HEK293 (cell line): ENCODE measurements around the gene ADCK2.
A peak's percentile ranks its signal among the peaks of the same experiment; 100 is the strongest.

Source experiments
- CTCF ChIP-seq: fragments of 450-650 bp; formaldehyde crosslinking; IDR thresholded peaks from 2 replicates; pipeline ENCODE4 v1.5.1; 2016; ENCODE audit warnings: missing biosample characterization, missing genetic modification characterization
- KLF8 ChIP-seq: fragments of 450-650 bp; formaldehyde crosslinking; IDR thresholded peaks from 2 replicates; pipeline ENCODE4 v1.5.1; 2016; ENCODE audit warnings: missing biosample characterization, missing genetic modification characterization
- KLF9 ChIP-seq: fragments of 450-650 bp; formaldehyde crosslinking; IDR thresholded peaks from 2 replicates; pipeline ENCODE4 v1.5.1; 2016; ENCODE audit warnings: missing biosample characterization, missing genetic modification characterization, low read depth
- OSR2 ChIP-seq: fragments of 450-650 bp; formaldehyde crosslinking; IDR thresholded peaks from 2 replicates; pipeline ENCODE4 v1.5.1; 2016; ENCODE audit warnings: missing biosample characterization, missing genetic modification characterization
- SCRT2 ChIP-seq: fragments of 450-650 bp; formaldehyde crosslinking; IDR thresholded peaks from 2 replicates; pipeline ENCODE4 v1.5.1; 2016; ENCODE audit warnings: missing biosample characterization, missing genetic modification characterization
- SP7 ChIP-seq: fragments of 450-650 bp; formaldehyde crosslinking; IDR thresholded peaks from 2 replicates; pipeline ENCODE4 v1.5.1; 2016; ENCODE audit warnings: missing biosample characterization, missing genetic modification characterization
- TCF7L2 ChIP-seq: IDR thresholded peaks from 2 replicates; pipeline ENCODE4 v1.6.1; 2011; ENCODE audit warnings: low read depth, mild to moderate bottlenecking, inconsistent platforms, low read length, moderate library complexity, borderline replicate concordance
- ZBTB11 ChIP-seq: fragments of 450-650 bp; formaldehyde crosslinking; conservative IDR thresholded peaks from 2 replicates; pipeline ENCODE4 v1.5.1; 2016; ENCODE audit warnings: low read depth, missing biosample characterization, missing genetic modification characterization
- ZEB2 ChIP-seq: fragments of 450-650 bp; formaldehyde crosslinking; IDR thresholded peaks from 2 replicates; pipeline ENCODE4 v1.5.1; 2016; ENCODE audit warnings: missing biosample characterization, missing genetic modification characterization
- ZNF211 ChIP-seq: fragments of 450-650 bp; formaldehyde crosslinking; IDR thresholded peaks from 2 replicates; pipeline ENCODE4 v1.5.1; 2016; ENCODE audit warnings: low read depth, missing biosample characterization, missing genetic modification characterization
- ZNF248 ChIP-seq: fragments of 450-650 bp; formaldehyde crosslinking; IDR thresholded peaks from 2 replicates; pipeline ENCODE4 v1.5.1; 2017; ENCODE audit warnings: missing biosample characterization, missing genetic modification characterization
- ZNF341 ChIP-seq: fragments of 450-650 bp; formaldehyde crosslinking; IDR thresholded peaks from 2 replicates; pipeline ENCODE4; 2016; ENCODE audit warnings: low read depth, missing biosample characterization, missing genetic modification characterization
- ZNF501 ChIP-seq: fragments of 450-650 bp; formaldehyde crosslinking; IDR thresholded peaks from 2 replicates; pipeline ENCODE4 v1.5.1; 2016; ENCODE audit warnings: missing biosample characterization, missing genetic modification characterization
- ZNF514 ChIP-seq: fragments of 450-650 bp; formaldehyde crosslinking; IDR thresholded peaks from 2 replicates; pipeline ENCODE4 v1.5.1; 2016; ENCODE audit warnings: missing biosample characterization, missing genetic modification characterization
- ZNF529 ChIP-seq: fragments of 450-650 bp; formaldehyde crosslinking; IDR thresholded peaks from 2 replicates; pipeline ENCODE4 v1.5.1; 2017; ENCODE audit warnings: missing genetic modification characterization, missing biosample characterization; ENCODE audit not compliant: insufficient replicate concordance
- ZNF558 ChIP-seq: fragments of 450-650 bp; formaldehyde crosslinking; IDR thresholded peaks from 2 replicates; pipeline ENCODE4 v1.5.1; 2016; ENCODE audit warnings: missing biosample characterization, missing genetic modification characterization
- ZNF580 ChIP-seq: fragments of 450-650 bp; formaldehyde crosslinking; IDR thresholded peaks from 2 replicates; pipeline ENCODE4 v1.5.1; 2016; ENCODE audit warnings: missing biosample characterization, missing genetic modification characterization
- ZNF596 ChIP-seq: fragments of 450-650 bp; IDR thresholded peaks from 2 replicates; pipeline ENCODE4 v1.5.0; 2018; ENCODE audit warnings: missing biosample characterization, mild to moderate bottlenecking, missing genetic modification characterization, moderate library complexity
- ZNF76 ChIP-seq: fragments of 450-650 bp; formaldehyde crosslinking; IDR thresholded peaks from 2 replicates; pipeline ENCODE4; 2016; ENCODE audit warnings: low read depth, missing biosample characterization, missing genetic modification characterization, borderline replicate concordance
- ZNF792 ChIP-seq: fragments of 450-650 bp; formaldehyde crosslinking; IDR thresholded peaks from 2 replicates; pipeline ENCODE4 v1.5.1; 2016; ENCODE audit warnings: missing biosample characterization, missing genetic modification characterization
- TF ChIP-seq, protein P1 (sequence below): fragments of 450-650 bp; formaldehyde crosslinking; IDR thresholded peaks from 2 replicates; pipeline ENCODE4 v1.5.0; 2017; ENCODE audit warnings: missing biosample characterization, missing genetic modification characterization, borderline replicate concordance
- TF ChIP-seq, protein P2 (sequence below): fragments of 450-650 bp; formaldehyde crosslinking; IDR thresholded peaks from 2 replicates; pipeline ENCODE4 v1.5.1; 2016; ENCODE audit warnings: missing biosample characterization, missing genetic modification characterization
- TF ChIP-seq, protein P3 (sequence below): fragments of 450-650 bp; formaldehyde crosslinking; IDR thresholded peaks from 2 replicates; pipeline ENCODE4 v1.5.1; 2017; ENCODE audit warnings: missing biosample characterization, missing genetic modification characterization
- TF ChIP-seq, protein P4 (sequence below): fragments of 450-650 bp; formaldehyde crosslinking; IDR thresholded peaks from 2 replicates; pipeline ENCODE4 v1.5.1; 2016; ENCODE audit warnings: missing biosample characterization, missing genetic modification characterization

ADCK2 gene

DNA sequence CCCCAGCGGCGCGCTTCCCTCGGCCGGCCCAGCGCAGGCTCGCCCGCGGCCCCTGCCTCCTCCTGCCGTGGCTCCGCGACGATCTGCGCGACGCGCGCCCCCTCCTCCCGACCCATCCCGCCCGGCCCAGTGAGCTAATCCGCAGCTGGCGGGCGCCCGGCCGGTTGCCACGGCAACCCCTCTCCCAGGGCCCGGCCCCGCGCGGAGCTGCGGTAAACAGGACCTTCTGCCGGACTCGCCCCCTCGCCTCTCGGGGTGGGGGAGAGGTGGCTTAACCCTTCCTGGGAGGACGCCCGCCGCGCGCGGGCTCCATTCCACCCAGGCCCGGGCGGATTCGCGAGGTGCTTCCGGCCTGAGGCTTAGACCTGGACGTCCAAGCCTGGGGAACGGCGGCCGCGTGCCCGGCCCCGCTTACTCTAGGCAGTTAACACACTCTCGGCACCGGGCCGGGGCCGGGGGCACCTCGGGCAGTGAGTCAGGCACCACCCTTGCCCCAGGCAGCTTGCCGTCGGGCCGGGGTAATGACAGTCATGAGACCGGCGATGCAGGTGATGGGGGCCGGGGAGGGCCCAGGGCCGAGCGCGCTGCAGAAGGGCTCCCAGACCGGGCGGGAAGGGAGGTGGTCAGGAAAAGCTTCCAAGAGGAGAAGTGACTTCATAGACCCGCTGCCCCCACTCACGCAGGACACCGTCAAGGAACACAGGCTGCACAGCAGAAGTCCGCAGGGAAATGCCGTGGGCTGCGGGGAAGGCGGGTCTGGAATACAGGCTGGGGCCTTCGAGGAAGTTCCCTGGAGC is 31.8 kb upstream of the ADCK2 start, which contains the start of gene DENND2A (continued):
- TF ChIP-seq SP7 (tag by site-specific recombination) (peak; percentile 70; the same call in 1 of the 2 replicates), ZNF76 (tag by site-specific recombination) (no peak), KLF8 (peak; percentile 58; the same call in 1 of the 2 replicates), ZNF580 (no peak), ZNF341 (tag by site-specific recombination) (peak; percentile 53), KLF9 (tag by site-specific recombination) (no peak), SCRT2 (no peak), ZNF248 (tag by site-specific recombination) (no peak), ZNF529 (tag by site-specific recombination) (no peak), TCF7L2 (no peak), ZBTB11 (tag by site-specific recombination) (0 out of 2 replicates have a peak, but pooled peaks have one; percentile 14), ZNF211 (tag by site-specific recombination) (no peak), ZEB2 (peak; percentile 73), ZNF514 (tag by site-specific recombination) (no peak), ZNF501 (0 out of 2 replicates have a peak, but pooled peaks have one; percentile 47), CTCF (tag by site-specific recombination) (no peak), OSR2 (no peak), ZNF792 (tag by site-specific recombination) (no peak), ZNF596 (tag by site-specific recombination) (no peak), ZNF558 (no peak)
- TF ChIP-seq, protein P1, sequence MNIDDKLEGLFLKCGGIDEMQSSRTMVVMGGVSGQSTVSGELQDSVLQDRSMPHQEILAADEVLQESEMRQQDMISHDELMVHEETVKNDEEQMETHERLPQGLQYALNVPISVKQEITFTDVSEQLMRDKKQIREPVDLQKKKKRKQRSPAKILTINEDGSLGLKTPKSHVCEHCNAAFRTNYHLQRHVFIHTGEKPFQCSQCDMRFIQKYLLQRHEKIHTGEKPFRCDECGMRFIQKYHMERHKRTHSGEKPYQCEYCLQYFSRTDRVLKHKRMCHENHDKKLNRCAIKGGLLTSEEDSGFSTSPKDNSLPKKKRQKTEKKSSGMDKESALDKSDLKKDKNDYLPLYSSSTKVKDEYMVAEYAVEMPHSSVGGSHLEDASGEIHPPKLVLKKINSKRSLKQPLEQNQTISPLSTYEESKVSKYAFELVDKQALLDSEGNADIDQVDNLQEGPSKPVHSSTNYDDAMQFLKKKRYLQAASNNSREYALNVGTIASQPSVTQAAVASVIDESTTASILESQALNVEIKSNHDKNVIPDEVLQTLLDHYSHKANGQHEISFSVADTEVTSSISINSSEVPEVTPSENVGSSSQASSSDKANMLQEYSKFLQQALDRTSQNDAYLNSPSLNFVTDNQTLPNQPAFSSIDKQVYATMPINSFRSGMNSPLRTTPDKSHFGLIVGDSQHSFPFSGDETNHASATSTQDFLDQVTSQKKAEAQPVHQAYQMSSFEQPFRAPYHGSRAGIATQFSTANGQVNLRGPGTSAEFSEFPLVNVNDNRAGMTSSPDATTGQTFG (tag by site-specific recombination): no peak
- TF ChIP-seq, protein P2, sequence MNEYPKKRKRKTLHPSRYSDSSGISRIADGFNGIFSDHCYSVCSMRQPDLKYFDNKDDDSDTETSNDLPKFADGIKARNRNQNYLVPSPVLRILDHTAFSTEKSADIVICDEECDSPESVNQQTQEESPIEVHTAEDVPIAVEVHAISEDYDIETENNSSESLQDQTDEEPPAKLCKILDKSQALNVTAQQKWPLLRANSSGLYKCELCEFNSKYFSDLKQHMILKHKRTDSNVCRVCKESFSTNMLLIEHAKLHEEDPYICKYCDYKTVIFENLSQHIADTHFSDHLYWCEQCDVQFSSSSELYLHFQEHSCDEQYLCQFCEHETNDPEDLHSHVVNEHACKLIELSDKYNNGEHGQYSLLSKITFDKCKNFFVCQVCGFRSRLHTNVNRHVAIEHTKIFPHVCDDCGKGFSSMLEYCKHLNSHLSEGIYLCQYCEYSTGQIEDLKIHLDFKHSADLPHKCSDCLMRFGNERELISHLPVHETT (tag by site-specific recombination): no peak
- TF ChIP-seq, protein P3, sequence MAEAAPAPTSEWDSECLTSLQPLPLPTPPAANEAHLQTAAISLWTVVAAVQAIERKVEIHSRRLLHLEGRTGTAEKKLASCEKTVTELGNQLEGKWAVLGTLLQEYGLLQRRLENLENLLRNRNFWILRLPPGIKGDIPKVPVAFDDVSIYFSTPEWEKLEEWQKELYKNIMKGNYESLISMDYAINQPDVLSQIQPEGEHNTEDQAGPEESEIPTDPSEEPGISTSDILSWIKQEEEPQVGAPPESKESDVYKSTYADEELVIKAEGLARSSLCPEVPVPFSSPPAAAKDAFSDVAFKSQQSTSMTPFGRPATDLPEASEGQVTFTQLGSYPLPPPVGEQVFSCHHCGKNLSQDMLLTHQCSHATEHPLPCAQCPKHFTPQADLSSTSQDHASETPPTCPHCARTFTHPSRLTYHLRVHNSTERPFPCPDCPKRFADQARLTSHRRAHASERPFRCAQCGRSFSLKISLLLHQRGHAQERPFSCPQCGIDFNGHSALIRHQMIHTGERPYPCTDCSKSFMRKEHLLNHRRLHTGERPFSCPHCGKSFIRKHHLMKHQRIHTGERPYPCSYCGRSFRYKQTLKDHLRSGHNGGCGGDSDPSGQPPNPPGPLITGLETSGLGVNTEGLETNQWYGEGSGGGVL (tag by site-specific recombination): peak; percentile 89
- TF ChIP-seq, protein P4, sequence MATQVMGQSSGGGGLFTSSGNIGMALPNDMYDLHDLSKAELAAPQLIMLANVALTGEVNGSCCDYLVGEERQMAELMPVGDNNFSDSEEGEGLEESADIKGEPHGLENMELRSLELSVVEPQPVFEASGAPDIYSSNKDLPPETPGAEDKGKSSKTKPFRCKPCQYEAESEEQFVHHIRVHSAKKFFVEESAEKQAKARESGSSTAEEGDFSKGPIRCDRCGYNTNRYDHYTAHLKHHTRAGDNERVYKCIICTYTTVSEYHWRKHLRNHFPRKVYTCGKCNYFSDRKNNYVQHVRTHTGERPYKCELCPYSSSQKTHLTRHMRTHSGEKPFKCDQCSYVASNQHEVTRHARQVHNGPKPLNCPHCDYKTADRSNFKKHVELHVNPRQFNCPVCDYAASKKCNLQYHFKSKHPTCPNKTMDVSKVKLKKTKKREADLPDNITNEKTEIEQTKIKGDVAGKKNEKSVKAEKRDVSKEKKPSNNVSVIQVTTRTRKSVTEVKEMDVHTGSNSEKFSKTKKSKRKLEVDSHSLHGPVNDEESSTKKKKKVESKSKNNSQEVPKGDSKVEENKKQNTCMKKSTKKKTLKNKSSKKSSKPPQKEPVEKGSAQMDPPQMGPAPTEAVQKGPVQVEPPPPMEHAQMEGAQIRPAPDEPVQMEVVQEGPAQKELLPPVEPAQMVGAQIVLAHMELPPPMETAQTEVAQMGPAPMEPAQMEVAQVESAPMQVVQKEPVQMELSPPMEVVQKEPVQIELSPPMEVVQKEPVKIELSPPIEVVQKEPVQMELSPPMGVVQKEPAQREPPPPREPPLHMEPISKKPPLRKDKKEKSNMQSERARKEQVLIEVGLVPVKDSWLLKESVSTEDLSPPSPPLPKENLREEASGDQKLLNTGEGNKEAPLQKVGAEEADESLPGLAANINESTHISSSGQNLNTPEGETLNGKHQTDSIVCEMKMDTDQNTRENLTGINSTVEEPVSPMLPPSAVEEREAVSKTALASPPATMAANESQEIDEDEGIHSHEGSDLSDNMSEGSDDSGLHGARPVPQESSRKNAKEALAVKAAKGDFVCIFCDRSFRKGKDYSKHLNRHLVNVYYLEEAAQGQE (tag by site-specific recombination): no peak
